K562 (cell line): Measurements from ENCODE around the gene RASL11A. TPM values are rescaled to one million over a fixed set of nuclear protein-coding genes. Genes with fewer than 3 reads are reported as not detected.

Experiments used
- CBX8 ChIP-seq: fragments of 200-600 bp; sonication (generic); IDR thresholded peaks from 2 replicates; pipeline ENCODE4 v1.6.1; 2012; ENCODE audit warnings: borderline replicate concordance, mixed run types, low read depth, mild to moderate bottlenecking, moderate library complexity, mixed read lengths, low read length, control low read depth, inconsistent platforms; ENCODE audit not compliant: poor library complexity, severe bottlenecking; ENCODE audit errors: extremely low read depth
- CEBPG ChIP-seq, 3 experiments: fragments of 200-800 bp in 1 of 3; sonication (Bioruptor generic) in 1 of 3; sonication (generic) in 1 of 3; formaldehyde crosslinking in 1 of 3; IDR thresholded peaks in 2 of 3; conservative IDR thresholded peaks in 1 of 3; 2 replicates each; pipeline versions ENCODE4 v1.6.1 to v1.8.0; 2016 to 2022; ENCODE audit warnings: missing compliant biosample characterization in 2 of 3, missing genetic modification characterization in 2 of 3, mild to moderate bottlenecking in 1 of 3, missing genetic modification reagents in 1 of 3
- DACH1 ChIP-seq: fragments of 450-650 bp; IDR thresholded peaks from 2 replicates; pipeline ENCODE4 v1.6.1; 2018; ENCODE audit not compliant: partially characterized antibody
- E2F4 ChIP-seq: sonication (generic); formaldehyde crosslinking; IDR thresholded peaks from 2 replicates; pipeline ENCODE4 v1.8.0; 2022; ENCODE audit warnings: mild to moderate bottlenecking, low read depth, missing genetic modification reagents
- HNRNPLL ChIP-seq: fragments of 200-400 bp; formaldehyde crosslinking; IDR thresholded peaks from 2 replicates; pipeline ENCODE4 v1.6.1; 2017; ENCODE audit warnings: low read length, low read depth, mild to moderate bottlenecking; ENCODE audit not compliant: poor library complexity, severe bottlenecking
- NFIC ChIP-seq: fragments of 450-650 bp; IDR thresholded peaks from 2 replicates; pipeline ENCODE4 v1.6.1; 2017; ENCODE audit warnings: mild to moderate bottlenecking, inconsistent platforms
- RHOXF2B ChIP-seq: fragments of 250-450 bp; sonication (Bioruptor Pico); conservative IDR thresholded peaks from 2 replicates; pipeline ENCODE4 v1.5.1; 2021
- ZBTB43 ChIP-seq: sonication (generic); formaldehyde crosslinking; IDR thresholded peaks from 2 replicates; pipeline ENCODE4 v1.8.0; 2023; ENCODE audit warnings: mild to moderate bottlenecking, missing genetic modification reagents
- ZNF41 ChIP-seq: fragments of 250-450 bp; sonication (Bioruptor Pico); conservative IDR thresholded peaks from 2 replicates; pipeline ENCODE4 v1.4.0; 2020; ENCODE audit warnings: mild to moderate bottlenecking
- ZNF695 ChIP-seq: fragments of 450-650 bp; formaldehyde crosslinking; IDR thresholded peaks from 2 replicates; pipeline ENCODE4 v1.4.0; 2020; ENCODE audit warnings: mild to moderate bottlenecking, moderate library complexity
- polyA plus RNA-seq, 8 experiments: library from polyadenylated mRNA; depleted of rRNA in 4 of 8; stranded (reverse) in 5 of 8; unstranded in 3 of 8; fragments of >200 nt; fragmentation: Nextera tagmentation in 2 of 8; fragmentation: Illumina TruSeq in 1 of 8; extraction: Ambion mirVana in 2 of 8; extraction: Trizol in 1 of 8; gene quantifications; 2 replicates each; pipeline versions ENCODE4 v1.2.1 to v1.2.3, GENCODE V29; 2011 to 2014; ENCODE audit warnings: inconsistent platforms in 1 of 8, missing spikeins in 1 of 8
- total RNA-seq, 7 experiments: library from RNA; depleted of rRNA in 6 of 7; stranded (reverse); fragments of >200 nt in 6 of 7; fragmentation: Illumina TruSeq in 2 of 7; extraction: Trizol in 2 of 7; gene quantifications; 2 replicates each; pipeline versions ENCODE4 v1.2.1 to v1.2.3, GENCODE V29; 2011 to 2021; ENCODE audit warnings: low replicate concordance in 1 of 7
- TF ChIP-seq, protein P1 (sequence below): fragments of 450-650 bp; IDR thresholded peaks from 2 replicates; pipeline ENCODE4 v1.6.1; 2016; ENCODE audit warnings: mild to moderate bottlenecking, moderate library complexity

The RASL11A gene
- total and polyA plus RNA-seq, 9 of the 15 experiments (the other 6 are each of a cell fraction or from before 2014, with no cell fraction given), result 0.11 to 2.2 (median 1.5) TPM; not detected in 1

GRCh38 chr13:27251166-27252091 is 19.2 kb upstream of the RASL11A start, which contains the start of gene RPL21 (continued):
- peak; percentile 79 for TF ChIP-seq NFIC
- no peak for TF ChIP-seq CBX8
- peak; percentile 92 for TF ChIP-seq DACH1
- no peak for TF ChIP-seq ZNF41 (CRISPR knock-in tag)
- TF ChIP-seq ZNF695 (CRISPR knock-in tag), result no peak
- TF ChIP-seq, protein P1, sequence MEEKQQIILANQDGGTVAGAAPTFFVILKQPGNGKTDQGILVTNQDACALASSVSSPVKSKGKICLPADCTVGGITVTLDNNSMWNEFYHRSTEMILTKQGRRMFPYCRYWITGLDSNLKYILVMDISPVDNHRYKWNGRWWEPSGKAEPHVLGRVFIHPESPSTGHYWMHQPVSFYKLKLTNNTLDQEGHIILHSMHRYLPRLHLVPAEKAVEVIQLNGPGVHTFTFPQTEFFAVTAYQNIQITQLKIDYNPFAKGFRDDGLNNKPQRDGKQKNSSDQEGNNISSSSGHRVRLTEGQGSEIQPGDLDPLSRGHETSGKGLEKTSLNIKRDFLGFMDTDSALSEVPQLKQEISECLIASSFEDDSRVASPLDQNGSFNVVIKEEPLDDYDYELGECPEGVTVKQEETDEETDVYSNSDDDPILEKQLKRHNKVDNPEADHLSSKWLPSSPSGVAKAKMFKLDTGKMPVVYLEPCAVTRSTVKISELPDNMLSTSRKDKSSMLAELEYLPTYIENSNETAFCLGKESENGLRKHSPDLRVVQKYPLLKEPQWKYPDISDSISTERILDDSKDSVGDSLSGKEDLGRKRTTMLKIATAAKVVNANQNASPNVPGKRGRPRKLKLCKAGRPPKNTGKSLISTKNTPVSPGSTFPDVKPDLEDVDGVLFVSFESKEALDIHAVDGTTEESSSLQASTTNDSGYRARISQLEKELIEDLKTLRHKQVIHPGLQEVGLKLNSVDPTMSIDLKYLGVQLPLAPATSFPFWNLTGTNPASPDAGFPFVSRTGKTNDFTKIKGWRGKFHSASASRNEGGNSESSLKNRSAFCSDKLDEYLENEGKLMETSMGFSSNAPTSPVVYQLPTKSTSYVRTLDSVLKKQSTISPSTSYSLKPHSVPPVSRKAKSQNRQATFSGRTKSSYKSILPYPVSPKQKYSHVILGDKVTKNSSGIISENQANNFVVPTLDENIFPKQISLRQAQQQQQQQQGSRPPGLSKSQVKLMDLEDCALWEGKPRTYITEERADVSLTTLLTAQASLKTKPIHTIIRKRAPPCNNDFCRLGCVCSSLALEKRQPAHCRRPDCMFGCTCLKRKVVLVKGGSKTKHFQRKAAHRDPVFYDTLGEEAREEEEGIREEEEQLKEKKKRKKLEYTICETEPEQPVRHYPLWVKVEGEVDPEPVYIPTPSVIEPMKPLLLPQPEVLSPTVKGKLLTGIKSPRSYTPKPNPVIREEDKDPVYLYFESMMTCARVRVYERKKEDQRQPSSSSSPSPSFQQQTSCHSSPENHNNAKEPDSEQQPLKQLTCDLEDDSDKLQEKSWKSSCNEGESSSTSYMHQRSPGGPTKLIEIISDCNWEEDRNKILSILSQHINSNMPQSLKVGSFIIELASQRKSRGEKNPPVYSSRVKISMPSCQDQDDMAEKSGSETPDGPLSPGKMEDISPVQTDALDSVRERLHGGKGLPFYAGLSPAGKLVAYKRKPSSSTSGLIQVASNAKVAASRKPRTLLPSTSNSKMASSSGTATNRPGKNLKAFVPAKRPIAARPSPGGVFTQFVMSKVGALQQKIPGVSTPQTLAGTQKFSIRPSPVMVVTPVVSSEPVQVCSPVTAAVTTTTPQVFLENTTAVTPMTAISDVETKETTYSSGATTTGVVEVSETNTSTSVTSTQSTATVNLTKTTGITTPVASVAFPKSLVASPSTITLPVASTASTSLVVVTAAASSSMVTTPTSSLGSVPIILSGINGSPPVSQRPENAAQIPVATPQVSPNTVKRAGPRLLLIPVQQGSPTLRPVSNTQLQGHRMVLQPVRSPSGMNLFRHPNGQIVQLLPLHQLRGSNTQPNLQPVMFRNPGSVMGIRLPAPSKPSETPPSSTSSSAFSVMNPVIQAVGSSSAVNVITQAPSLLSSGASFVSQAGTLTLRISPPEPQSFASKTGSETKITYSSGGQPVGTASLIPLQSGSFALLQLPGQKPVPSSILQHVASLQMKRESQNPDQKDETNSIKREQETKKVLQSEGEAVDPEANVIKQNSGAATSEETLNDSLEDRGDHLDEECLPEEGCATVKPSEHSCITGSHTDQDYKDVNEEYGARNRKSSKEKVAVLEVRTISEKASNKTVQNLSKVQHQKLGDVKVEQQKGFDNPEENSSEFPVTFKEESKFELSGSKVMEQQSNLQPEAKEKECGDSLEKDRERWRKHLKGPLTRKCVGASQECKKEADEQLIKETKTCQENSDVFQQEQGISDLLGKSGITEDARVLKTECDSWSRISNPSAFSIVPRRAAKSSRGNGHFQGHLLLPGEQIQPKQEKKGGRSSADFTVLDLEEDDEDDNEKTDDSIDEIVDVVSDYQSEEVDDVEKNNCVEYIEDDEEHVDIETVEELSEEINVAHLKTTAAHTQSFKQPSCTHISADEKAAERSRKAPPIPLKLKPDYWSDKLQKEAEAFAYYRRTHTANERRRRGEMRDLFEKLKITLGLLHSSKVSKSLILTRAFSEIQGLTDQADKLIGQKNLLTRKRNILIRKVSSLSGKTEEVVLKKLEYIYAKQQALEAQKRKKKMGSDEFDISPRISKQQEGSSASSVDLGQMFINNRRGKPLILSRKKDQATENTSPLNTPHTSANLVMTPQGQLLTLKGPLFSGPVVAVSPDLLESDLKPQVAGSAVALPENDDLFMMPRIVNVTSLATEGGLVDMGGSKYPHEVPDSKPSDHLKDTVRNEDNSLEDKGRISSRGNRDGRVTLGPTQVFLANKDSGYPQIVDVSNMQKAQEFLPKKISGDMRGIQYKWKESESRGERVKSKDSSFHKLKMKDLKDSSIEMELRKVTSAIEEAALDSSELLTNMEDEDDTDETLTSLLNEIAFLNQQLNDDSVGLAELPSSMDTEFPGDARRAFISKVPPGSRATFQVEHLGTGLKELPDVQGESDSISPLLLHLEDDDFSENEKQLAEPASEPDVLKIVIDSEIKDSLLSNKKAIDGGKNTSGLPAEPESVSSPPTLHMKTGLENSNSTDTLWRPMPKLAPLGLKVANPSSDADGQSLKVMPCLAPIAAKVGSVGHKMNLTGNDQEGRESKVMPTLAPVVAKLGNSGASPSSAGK, result peak; percentile 53; the same call in 1 of the 2 replicates
- peak; percentile 72 for TF ChIP-seq HNRNPLL
- no peak for TF ChIP-seq E2F4 (CRISPR knock-in tag)
- peak; percentile 75 for TF ChIP-seq CEBPG (CRISPR knock-in tag; IDR thresholded peaks at IDR 0.05)
- TF ChIP-seq CEBPG (tag; conservative IDR thresholded peaks at IDR 0.05 in 1 of 2, IDR thresholded peaks at IDR 0.05 in 1 of 2), result peak; percentile 73; a peak in 3 of 4 replicates
- TF ChIP-seq ZBTB43 (CRISPR knock-in tag), result no peak
- no peak for TF ChIP-seq RHOXF2B (CRISPR knock-in tag)
